GM19023 (cell line): ENCODE measurements around the gene RTEL1.
"Not testable (repeated sequence)": the region's sequence is repeated elsewhere in the genome, so short reads cannot be mapped to it uniquely, and the experiment has no call there.

Experiments used
- ATAC-seq: cut with Tn5 transposase; IDR thresholded peaks from one replicate; pipeline ENCODE4 v1.9.1; 2021; ENCODE audit warnings: mild to moderate bottlenecking, moderate library complexity; ENCODE audit not compliant: unreplicated experiment

The RTEL1 gene

GRCh38 chr20:63665708-63666107 lies 7.6 kb downstream of the RTEL1 start:
- no peak for ATAC-seq

- no peak for ATAC-seq
Measured at GRCh38 chr20:63667858-63668257, 9.7 kb downstream of the RTEL1 start.

GRCh38 chr20:63668351-63668750 lies 10.2 kb downstream of the RTEL1 start:
- ATAC-seq, result no peak

GRCh38 chr20:63671695-63672094 lies 13.6 kb downstream of the RTEL1 start:
- not testable (repeated sequence) for ATAC-seq

- no peak for ATAC-seq
Measured at GRCh38 chr20:63672666-63673065, 14.6 kb downstream of the RTEL1 start.

- ATAC-seq, result no peak
Measured at GRCh38 chr20:63673951-63674350, 15.8 kb downstream of the RTEL1 start.

GRCh38 chr20:63675681-63676368 lies 17.7 kb downstream of the RTEL1 start:
- no peak for ATAC-seq

- no peak for ATAC-seq
Measured at GRCh38 chr20:63678071-63678470, 20.0 kb downstream of the RTEL1 start.

GRCh38 chr20:63678667-63679465 lies 20.8 kb downstream of the RTEL1 start:
- no peak for ATAC-seq

GRCh38 chr20:63679799-63680305 lies 21.7 kb downstream of the RTEL1 start:
- ATAC-seq, result no peak

- no peak for ATAC-seq
Measured at GRCh38 chr20:63680427-63680826, 22.3 kb downstream of the RTEL1 start.

- ATAC-seq, result no peak
Measured at GRCh38 chr20:63680857-63681608, 22.9 kb downstream of the RTEL1 start.

- no peak for ATAC-seq
Measured at GRCh38 chr20:63681609-63682142, 23.6 kb downstream of the RTEL1 start.

- ATAC-seq, result no peak
Measured at GRCh38 chr20:63682384-63683139, 24.4 kb downstream of the RTEL1 start.

- no peak for ATAC-seq
Measured at GRCh38 chr20:63685269-63686026, 27.3 kb downstream of the RTEL1 start.

GRCh38 chr20:63686094-63686491 lies 28.0 kb downstream of the RTEL1 start:
- ATAC-seq, result no peak

GRCh38 chr20:63686492-63687321 lies 28.6 kb downstream of the RTEL1 start:
- ATAC-seq, result no peak

GRCh38 chr20:63687419-63688178 lies 29.5 kb downstream of the RTEL1 start:
- ATAC-seq, result no peak
